GM19468 (cell line): Measurements from ENCODE around the gene PARP2.
A peak's percentile ranks its signal among the peaks of the same experiment; 100 is the strongest.
"Not testable (repeated sequence)": the region's sequence is repeated elsewhere in the genome, so short reads cannot be mapped to it uniquely, and the experiment has no call there.

Experiments used
- ATAC-seq: cut with Tn5 transposase; IDR thresholded peaks from one replicate; pipeline ENCODE4 v1.9.1; 2021; ENCODE audit warnings: mild to moderate bottlenecking, moderate library complexity, moderate number of reproducible peaks; ENCODE audit not compliant: unreplicated experiment; ENCODE audit errors: extremely low read depth

The PARP2 gene

GRCh38 chr14:20343092-20343861 lies at the start of gene PARP2:
TSS of gene PARP2 (plus strand) at chr14:20343635. CDS start at chr14:20343642, 7 bp downstream.
- peak; percentile 82 for ATAC-seq

GRCh38 chr14:20294636-20295035 lies 48.8 kb upstream of the PARP2 start:
- ATAC-seq = no peak

GRCh38 chr14:20295067-20295466 lies 48.4 kb upstream of the PARP2 start:
- peak; percentile 68 for ATAC-seq

GRCh38 chr14:20302042-20302755 lies 41.2 kb upstream of the PARP2 start:
- ATAC-seq = no peak

GRCh38 chr14:20305265-20306078 lies 38.0 kb upstream of the PARP2 start, which contains the start of gene TTC5:
TSS of gene TTC5 (minus strand) at chr14:20305951. CDS start at chr14:20305937, 14 bp downstream.
- ATAC-seq = peak; percentile 42

- no peak for ATAC-seq
Measured at GRCh38 chr14:20306079-20306423, 37.4 kb upstream of the PARP2 start.

GRCh38 chr14:20314026-20314425 lies 29.4 kb upstream of the PARP2 start:
- ATAC-seq = no peak

GRCh38 chr14:20317720-20318119 lies 25.7 kb upstream of the PARP2 start:
- ATAC-seq = no peak

GRCh38 chr14:20327005-20327869 lies 16.2 kb upstream of the PARP2 start:
- no peak for ATAC-seq

- no peak for ATAC-seq
Measured at GRCh38 chr14:20328705-20329104, 14.7 kb upstream of the PARP2 start.

GRCh38 chr14:20329355-20329754 lies 14.1 kb upstream of the PARP2 start:
- no peak for ATAC-seq

- no peak for ATAC-seq
Measured at GRCh38 chr14:20331053-20331613, 12.3 kb upstream of the PARP2 start.

GRCh38 chr14:20332431-20332787 lies 11.0 kb upstream of the PARP2 start:
- ATAC-seq = no peak

- ATAC-seq = peak; percentile 86
Measured at GRCh38 chr14:20332788-20333493, 10.5 kb upstream of the PARP2 start, which contains the start of gene CCNB1IP1. TSS of gene CCNB1IP1 (minus strand) at chr14:20333279. CDS start at chr14:20316523, 16,756 bp downstream.

- ATAC-seq = no peak
Measured at GRCh38 chr14:20333494-20333841, 10.0 kb upstream of the PARP2 start.

- no peak for ATAC-seq
Measured at GRCh38 chr14:20334017-20334416, 9.4 kb upstream of the PARP2 start.

- ATAC-seq = not testable (repeated sequence)
Measured at GRCh38 chr14:20341032-20341431, 2.4 kb upstream of the PARP2 start.

- no peak for ATAC-seq
Measured at GRCh38 chr14:20341646-20342045, 1.8 kb upstream of the PARP2 start.

GRCh38 chr14:20343862-20344220 lies 406 bp downstream of the PARP2 start:
- no peak for ATAC-seq
